Activated CD8-positive, alpha-beta memory T cell treated with anti-CD3 and anti-CD28 coated beads for 36 hours (primary cell): ENCODE data around the gene CENPB. TPM values are rescaled to one million over a fixed set of nuclear protein-coding genes. Genes with fewer than 3 reads are reported as not detected.
"Not testable (repeated sequence)": the region's sequence is repeated elsewhere in the genome, so short reads cannot be mapped to it uniquely, and the experiment has no call there.

Experiments used
- CTCF ChIA-PET: fragments of 350-600 bp; sonication (Branson Sonifier 250); formaldehyde crosslinking; loops from one replicate; lab custom pipeline; 2021; ENCODE audit warnings: antibody characterized with exemption; lab: Charles Lee
- POLR2A ChIA-PET: fragments of 350-600 bp; sonication (Branson Sonifier 250); formaldehyde crosslinking; loops from one replicate; lab custom pipeline; 2021; ENCODE audit warnings: antibody characterized with exemption; lab: Charles Lee
- total RNA-seq, 2 experiments: library from RNA; stranded (reverse); gene quantifications; one replicate each; pipeline ENCODE4 v1.2.3, GENCODE V29; 2021

The CENPB gene
- total RNA-seq, 2 experiments from 2014 or later: 65.5 to 68.2 TPM

DNA sequence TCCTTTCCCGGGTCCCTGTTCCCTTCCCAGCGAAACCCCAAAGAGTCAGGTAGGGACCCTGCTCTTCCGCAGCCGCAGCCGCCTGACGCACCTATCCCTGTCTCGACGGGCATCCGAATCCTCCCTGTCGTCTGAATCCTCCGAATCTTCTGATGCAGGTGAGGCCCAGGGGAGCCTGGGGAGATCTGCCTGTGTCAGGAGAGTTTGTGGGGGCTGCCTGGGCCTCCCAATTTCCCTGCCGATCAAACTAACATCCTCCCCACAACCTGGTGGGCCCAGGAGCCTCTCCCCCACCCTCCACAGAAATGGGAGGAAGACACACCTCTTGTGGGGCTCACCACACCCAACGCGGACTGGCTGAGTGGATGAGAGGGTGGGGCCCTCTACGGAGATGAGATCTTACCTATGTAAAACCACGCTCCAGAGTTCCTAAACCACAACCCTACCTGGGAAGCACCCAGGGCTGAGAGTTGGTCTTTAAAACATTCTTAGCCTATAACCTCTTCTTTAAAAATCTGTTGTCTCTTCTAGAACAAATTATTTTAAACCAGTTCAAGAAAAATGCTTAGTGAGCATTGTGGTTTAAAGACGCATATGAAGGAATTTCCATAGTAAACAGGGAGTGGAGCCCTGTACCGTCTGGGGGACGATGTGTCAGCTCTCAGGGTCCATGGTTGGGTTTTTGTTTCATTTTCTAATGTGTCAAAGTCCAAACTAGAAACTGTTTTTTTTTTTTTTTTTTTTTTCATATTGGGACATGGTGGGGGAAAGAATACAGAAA is 11.2 kb upstream of the CENPB start:
- CTCF ChIA-PET: no interaction called here
- POLR2A ChIA-PET: interaction anchor here (1.5 kb wide), 1 partner anchor 30 kb away, joined by 6 read pairs; the partner anchor contains the start of gene ADISSP

DNA sequence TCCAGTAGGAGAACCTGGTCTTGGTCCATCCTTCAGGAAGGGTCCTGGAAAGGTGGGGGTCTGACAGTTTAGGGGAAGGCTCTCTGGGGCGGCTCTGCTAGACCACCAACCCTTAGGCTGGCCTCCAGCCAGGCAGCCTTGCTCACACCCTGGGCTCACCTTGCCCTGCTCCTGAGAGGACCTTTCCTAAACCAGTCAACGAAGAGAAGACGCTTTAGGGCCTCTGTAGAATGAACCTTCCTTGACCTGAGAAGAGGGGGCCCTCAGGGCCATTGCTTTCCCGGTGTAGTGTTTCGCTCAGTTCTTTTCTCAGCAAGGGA is 10.6 kb upstream of the CENPB start:
- POLR2A ChIA-PET: interaction anchor here (1.5 kb wide), 1 partner anchor 30 kb away, joined by 6 read pairs; the partner anchor contains the start of gene ADISSP
- CTCF ChIA-PET: interaction anchor here (3.2 kb wide), 1 partner anchor 23 kb away, joined by 16 read pairs; the partner anchor contains the start of gene AP5S1

- POLR2A ChIA-PET: interaction anchor here (0.7 to 1.7 kb wide), 3 partner anchors 14 to 29 kb away, joined by 3 to 6 read pairs (median 6); partner anchors contain the start of gene ADISSP
Observed at GRCh38 chr20:3796477-3797225, 10.1 kb upstream of the CENPB start.

DNA sequence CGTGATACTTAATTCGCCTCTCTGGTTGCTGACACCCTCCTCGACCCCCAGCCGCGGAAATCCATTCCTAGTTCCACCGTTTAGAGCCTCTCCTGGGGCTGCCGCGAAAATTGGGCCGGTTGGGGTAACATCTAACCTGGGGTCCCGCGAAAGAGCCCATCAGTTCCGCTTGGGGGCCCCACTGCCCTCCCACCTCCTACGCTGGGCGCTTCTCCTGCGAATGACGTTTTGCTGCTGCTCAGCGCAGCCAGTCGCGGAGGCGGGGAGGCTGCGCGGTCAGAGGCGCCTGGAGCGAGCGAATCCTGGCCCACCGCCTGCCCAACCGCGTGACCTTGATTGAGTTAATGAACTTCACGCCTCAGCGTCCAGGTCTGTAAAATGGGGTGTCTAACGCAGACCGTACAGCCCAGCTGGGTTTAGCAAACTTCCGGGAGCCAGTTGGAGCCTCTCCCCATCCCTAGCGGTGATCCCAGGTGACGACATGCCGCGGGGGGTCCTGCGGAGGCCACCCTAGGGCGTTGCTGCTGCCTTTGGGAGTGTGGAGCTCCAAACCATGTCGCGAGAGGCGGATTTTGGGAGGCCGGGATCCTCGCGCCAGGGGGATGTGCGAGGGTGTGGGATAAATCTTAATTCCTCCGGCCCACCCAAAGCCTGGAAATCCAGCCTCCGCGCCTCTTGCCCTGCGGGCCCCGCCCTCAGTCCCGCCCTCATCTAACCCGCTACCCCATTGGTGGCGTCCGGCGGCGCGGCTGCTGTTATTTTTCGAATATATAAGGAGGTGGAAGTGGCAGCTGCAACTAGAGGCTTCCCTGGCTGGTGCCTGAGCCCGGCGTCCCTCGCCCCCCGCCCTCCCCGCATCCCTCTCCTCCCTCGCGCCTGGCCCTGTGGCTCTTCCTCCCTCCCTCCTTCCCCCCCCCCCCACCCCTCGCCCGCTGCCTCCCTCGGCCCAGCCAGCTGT is 9.2 kb upstream of the CENPB start, which contains the start of gene CDC25B:
Gene CDC25B (plus strand): TSS at position 800 of the 958 bp plus-strand sequence. CDS start 222 bp downstream, outside the sequence.
- POLR2A ChIA-PET: interaction anchor here (0.7 to 1.7 kb wide), 5 partner anchors 15 to 28 kb away, joined by 3 to 7 read pairs (median 6); partner anchors contain the start of genes ADISSP and AP5S1
- CTCF ChIA-PET: interaction anchor here (1.2 to 3.2 kb wide), 4 partner anchors 10 to 28 kb away, joined by 3 to 16 read pairs (median 12); partner anchors contain the start of genes ADISSP, AP5S1 and CENPB

More at GRCh38 chr20:3796477-3797225, 10.1 kb upstream of the CENPB start:
- CTCF ChIA-PET: interaction anchor here (1.2 to 3.2 kb wide), 4 partner anchors 11 to 29 kb away, joined by 3 to 16 read pairs (median 12); partner anchors contain the start of genes ADISSP, AP5S1 and CENPB

DNA sequence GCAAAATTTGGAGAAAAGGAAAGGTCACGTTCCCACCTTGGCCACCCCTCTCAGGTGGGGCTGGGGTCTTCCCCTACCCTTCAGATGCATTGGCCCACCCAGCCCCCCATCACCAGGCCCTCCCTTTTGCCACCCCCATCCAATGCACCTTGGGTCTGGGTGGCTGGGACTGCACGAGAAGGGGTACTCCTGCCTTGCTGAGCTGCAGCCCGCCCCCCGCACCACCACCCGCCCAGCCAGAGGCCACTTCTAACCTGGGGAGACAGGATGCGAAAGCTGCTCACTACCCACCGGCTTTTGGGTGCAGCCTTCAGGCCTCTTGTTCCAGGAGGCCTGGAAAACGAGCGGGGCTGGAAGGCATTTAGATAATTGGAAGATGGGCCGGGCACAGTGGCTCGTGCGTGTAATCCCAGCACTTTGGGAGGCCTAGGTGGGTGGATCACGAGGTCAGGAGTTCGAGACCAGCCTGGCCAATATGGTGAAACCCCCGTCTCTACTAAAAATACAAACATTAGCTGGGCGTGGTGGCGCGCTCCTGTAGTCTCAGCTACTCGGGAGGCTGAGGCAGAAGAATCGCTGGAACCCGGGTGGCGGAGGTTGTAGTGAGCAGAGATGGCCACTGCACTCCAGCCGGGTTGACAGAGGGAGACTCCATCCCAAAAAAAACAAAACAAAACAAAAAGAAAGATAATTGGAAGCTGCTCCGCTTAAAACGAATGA is 8.3 kb upstream of the CENPB start:
- POLR2A ChIA-PET: interaction anchor here (0.7 to 1.7 kb wide), 3 partner anchors 16 to 26 kb away, joined by 4 to 7 read pairs (median 6); partner anchors contain the start of gene AP5S1
- CTCF ChIA-PET: interaction anchor here (2.1 to 3.2 kb wide), 2 partner anchors 9 to 25 kb away, joined by 12 to 16 read pairs; partner anchors contain the start of genes AP5S1 and CENPB

DNA sequence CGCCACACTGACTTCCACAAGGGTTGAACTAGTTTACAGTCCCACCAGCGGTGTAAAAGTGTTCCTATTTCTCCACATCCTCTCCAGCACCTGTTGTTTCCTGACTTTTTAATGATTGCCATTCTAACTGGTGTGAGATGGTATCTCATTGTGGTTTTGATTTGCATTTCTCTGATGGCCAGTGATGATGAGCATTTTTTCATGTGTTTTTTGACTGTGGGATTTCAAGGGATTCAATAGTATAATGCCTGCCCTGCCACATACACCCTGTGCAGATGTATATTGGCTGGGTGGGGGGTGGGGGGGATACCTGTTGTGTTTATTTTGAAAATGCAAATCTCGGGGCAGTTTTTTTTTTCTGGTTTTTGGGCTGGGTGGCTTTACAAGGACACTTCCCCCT is 7.6 kb upstream of the CENPB start:
- POLR2A ChIA-PET: not testable (repeated sequence)
- CTCF ChIA-PET: interaction anchor here (3.2 kb wide), 1 partner anchor 26 kb away, joined by 16 read pairs; the partner anchor contains the start of gene AP5S1

GRCh38 chr20:3789201-3789600 is 2.7 kb upstream of the CENPB start:
- POLR2A ChIA-PET: interaction anchor here (0.5 to 0.6 kb wide), 2 partner anchors 22 to 109 kb away, joined by 3 read pairs; partner anchors contain the start of gene ADISSP
- CTCF ChIA-PET: interaction anchor here (1.2 to 6.1 kb wide), 3 partner anchors 16 to 31 kb away, joined by 3 to 42 read pairs (median 3); partner anchors contain the start of gene AP5S1

GRCh38 chr20:3788685-3789155 is 2.2 kb upstream of the CENPB start:
- ChIA-PET CTCF (interaction anchor here (1.2 to 6.1 kb wide), 4 partner anchors 16 to 31 kb away, joined by 3 to 42 read pairs (median 6); partner anchors contain the start of gene AP5S1), POLR2A (interaction anchor here (0.5 to 0.6 kb wide), 2 partner anchors 21 to 109 kb away, joined by 3 read pairs; partner anchors contain the start of gene ADISSP)

DNA sequence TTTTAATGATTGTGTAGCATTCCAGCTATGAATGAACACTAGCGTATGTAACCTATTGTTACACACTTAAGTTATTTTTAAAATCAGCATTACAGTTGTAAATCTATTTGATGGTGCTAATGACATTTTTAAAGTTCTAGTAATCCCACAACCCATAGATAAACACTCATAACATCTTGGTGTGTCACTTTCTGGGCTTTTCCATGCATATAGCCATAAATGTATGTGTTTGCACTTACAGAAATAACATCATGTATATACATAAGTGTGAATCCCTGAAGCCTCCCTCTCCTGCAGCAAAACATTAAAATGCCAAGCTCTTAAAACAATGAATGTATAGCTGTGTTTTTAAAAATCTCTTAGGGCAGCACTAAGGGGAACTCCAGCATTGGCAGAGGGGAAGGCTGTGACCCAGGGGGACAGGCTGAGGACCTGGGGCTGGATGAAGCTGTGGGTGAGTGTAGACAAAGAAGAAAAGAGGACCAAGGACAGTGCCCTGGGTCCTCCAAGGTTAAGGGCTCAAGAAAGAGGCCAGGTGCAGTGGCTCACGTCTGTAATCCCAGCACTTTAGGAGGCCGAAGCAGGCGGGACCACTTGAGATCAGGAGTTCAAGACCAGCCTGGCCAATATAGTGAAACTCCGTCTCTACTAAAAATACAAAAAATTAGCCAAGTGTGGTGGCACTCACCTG is 929 bp upstream of the CENPB start:
- ChIA-PET CTCF (interaction anchor here (0.6 to 6.1 kb wide), 10 partner anchors 8 to 950 kb away, joined by 3 to 42 read pairs (median 8); partner anchors contain the start of genes ADISSP, AP5S1 and CDC25B), POLR2A (interaction anchor here (0.6 to 2.4 kb wide), 4 partner anchors 24 to 88 kb away, joined by 4 to 21 read pairs (median 4); partner anchors contain the start of gene AP5S1)

GRCh38 chr20:3786126-3786484 is 435 bp downstream of the CENPB start:
- ChIA-PET POLR2A (interaction anchor here (0.5 to 2.4 kb wide), 4 partner anchors 18 to 93 kb away, joined by 3 to 21 read pairs (median 6); partner anchors contain the start of genes ADISSP and AP5S1), CTCF (interaction anchor here (0.6 to 6.1 kb wide), 14 partner anchors 9 to 117 kb away, joined by 3 to 42 read pairs (median 6); partner anchors contain the start of genes ADISSP, AP5S1 and CDC25B)

DNA sequence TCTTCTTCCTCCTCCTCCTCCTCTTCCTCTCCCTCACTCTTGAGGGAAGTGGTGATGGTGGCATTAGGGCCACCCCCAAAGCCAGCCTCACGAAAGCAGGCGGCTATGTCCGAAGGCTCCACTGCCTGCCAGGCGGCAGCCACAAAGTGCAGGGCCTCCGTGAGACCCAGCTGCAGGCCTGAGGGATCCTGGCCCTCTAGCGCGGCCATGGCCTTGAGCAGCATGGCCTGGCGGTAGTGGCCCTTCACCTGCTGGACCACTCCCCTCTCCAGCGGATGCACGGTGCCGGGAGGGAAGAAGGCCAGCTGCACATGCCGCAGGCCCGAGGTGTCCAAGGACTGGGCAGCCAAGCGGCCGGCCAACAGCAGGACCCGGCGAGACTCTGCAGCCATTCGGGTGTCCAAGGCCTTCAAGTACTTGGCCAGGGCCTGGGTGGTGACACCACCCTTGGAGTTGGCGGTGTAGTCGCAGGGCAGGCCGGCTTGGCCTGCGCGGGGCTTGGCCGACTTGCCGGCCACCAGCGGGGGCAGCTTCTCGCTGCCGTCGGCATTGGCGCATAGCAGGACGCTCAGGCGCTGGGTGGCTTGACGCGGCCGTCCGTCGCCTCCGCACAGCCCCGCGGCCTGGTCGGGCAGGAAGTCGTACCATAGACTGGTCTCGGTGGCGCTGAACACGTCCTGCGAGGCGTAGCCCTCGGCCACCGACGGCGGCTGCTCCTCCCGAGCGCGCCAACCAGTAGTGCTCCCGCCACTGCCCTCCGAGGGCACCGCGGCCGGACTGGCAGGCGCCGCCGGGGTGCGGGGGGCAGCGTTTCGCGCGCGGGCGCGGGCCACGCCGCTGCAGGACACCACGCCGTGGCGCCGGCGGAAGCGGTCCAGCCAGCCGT is 1.1 kb downstream of the CENPB start:
- CTCF ChIA-PET: interaction anchor here (1.0 to 6.1 kb wide), 13 partner anchors 8 to 117 kb away, joined by 3 to 42 read pairs (median 6); partner anchors contain the start of genes ADISSP, AP5S1 and CDC25B
- POLR2A ChIA-PET: interaction anchor here (1.5 to 2.4 kb wide), 3 partner anchors 17 to 35 kb away, joined by 5 to 21 read pairs (median 9); partner anchors contain the start of genes ADISSP and AP5S1

DNA sequence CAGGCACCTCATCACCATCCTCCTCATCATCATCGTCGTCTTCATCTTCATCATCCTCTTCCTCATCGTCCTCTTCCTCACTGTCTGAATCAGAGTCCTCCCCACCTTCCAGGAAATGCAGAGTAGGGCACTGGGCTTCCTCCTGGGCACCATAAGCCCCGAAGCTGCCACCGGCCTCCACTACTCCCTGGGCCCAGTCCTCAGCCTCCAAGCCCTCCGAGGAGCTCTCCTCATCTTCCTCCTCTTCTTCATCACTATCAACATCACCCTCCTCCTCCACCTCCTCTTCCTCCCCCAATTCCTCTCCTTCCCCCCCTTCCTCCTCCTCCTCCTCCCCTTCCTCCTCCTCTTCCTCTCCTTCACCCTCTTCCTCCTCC is 1.7 kb downstream of the CENPB start:
- POLR2A ChIA-PET: interaction anchor here (1.5 kb wide), 1 partner anchor 17 kb away, joined by 5 read pairs; the partner anchor contains the start of gene ADISSP
- CTCF ChIA-PET: interaction anchor here (1.0 to 6.1 kb wide), 5 partner anchors 7 to 70 kb away, joined by 3 to 42 read pairs (median 12); partner anchors contain the start of genes AP5S1 and CDC25B

DNA sequence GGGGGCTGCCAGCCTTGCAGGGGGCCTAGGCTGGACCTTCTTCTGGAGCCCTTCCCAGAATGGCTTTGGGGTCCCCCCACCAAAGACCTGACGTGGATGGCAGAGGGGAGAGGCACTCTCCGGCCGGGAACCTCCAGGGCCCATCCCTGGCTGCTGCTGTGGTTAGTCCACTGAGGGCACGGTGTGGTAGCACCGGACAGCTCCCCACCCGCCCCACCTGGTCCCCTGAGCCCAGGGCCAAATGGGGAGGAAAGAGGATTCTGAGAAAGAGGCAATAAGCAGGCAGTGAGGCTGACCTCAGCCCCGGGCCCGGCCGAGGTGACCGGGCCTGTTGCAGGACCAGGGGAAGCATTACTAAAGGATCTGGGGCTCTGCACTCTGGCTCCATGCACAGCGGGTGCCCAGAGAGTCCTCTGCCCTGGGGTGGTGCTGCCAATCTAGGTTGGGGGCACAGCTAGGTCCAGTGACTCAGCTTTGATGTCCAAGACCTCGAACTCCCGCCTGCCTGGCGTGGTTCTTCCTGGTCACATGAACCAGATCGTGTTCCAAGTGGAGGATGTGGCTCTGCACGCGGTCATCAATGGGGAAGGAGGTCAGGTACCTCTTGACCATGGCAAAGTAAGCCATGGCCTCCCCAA is 2.2 kb downstream of the CENPB start:
- CTCF ChIA-PET: interaction anchor here (2.5 to 6.1 kb wide), 3 partner anchors 11 to 70 kb away, joined by 10 to 42 read pairs (median 12); partner anchors contain the start of genes AP5S1 and CDC25B
- POLR2A ChIA-PET: interaction anchor here (1.5 kb wide), 1 partner anchor 16 kb away, joined by 5 read pairs; the partner anchor contains the start of gene ADISSP
